Naive thymus-derived CD8-positive, alpha-beta T cell (primary cell): ENCODE measurements around the gene SEL1L. TPM values are rescaled to one million over a fixed set of nuclear protein-coding genes. Genes with fewer than 3 reads are reported as not detected.
"Not testable (repeated sequence)": the region's sequence is repeated elsewhere in the genome, so short reads cannot be mapped to it uniquely, and the experiment has no call there.

Experiments
- ATAC-seq, 2 donors: fragments of 150-1000 bp; cut with Tn5 transposase in 1 of 2; sonication (Bioruptor Pico), chemical (Tn5 transposase) in 1 of 2; 1 replicate in 1 of 2; 2 replicates in 1 of 2; pipeline ENCODE4 v1.10.0; 2021; ENCODE audit warnings: mild to moderate bottlenecking in 2 of 2, moderate library complexity in 2 of 2
- POLR2A ChIA-PET: fragments of 350-600 bp; sonication (Branson Sonifier 250); formaldehyde crosslinking; loops from one replicate; lab custom pipeline; 2021; ENCODE audit warnings: antibody characterized with exemption; lab: Charles Lee
- DNase-seq, 10 donors: peaks; one replicate each; pipeline versions ENCODE4 v3.0.0 to v3.0.0-alpha.2; 2020 to 2022
- H3K27ac Mint-ChIP-seq, 10 donors: one replicate each; pipeline ENCODE4 v1.8.0; 2020 to 2022; ENCODE audit warnings: mild to moderate bottlenecking in 10 of 10, mixed read lengths in 10 of 10, moderate library complexity in 4 of 10, inconsistent platforms in 1 of 10
- H3K27me3 Mint-ChIP-seq, 5 donors: one replicate each; pipeline ENCODE4 v1.8.0; 2021 to 2022; ENCODE audit warnings: mixed read lengths in 5 of 5
- H3K36me3 Mint-ChIP-seq, 3 donors: one replicate each; pipeline ENCODE4 v1.8.0; 2020 to 2022; ENCODE audit warnings: mixed read lengths in 3 of 3, mild to moderate bottlenecking in 2 of 3, inconsistent platforms in 1 of 3
- H3K4me1 Mint-ChIP-seq, 4 donors: one replicate each; pipeline ENCODE4 v1.8.0; 2021 to 2022; ENCODE audit warnings: mixed read lengths in 4 of 4
- H3K4me3 Mint-ChIP-seq, 10 donors: one replicate each; pipeline ENCODE4 v1.8.0; 2020 to 2022; ENCODE audit warnings: mild to moderate bottlenecking in 10 of 10, mixed read lengths in 10 of 10, moderate library complexity in 6 of 10, inconsistent platforms in 1 of 10
- H3K9me3 Mint-ChIP-seq, 9 donors: one replicate each; pipeline ENCODE4 v1.8.0; 2020 to 2022; ENCODE audit warnings: mixed read lengths in 9 of 9, mild to moderate bottlenecking in 3 of 9, inconsistent platforms in 1 of 9, moderate library complexity in 1 of 9
- polyA plus RNA-seq, 3 donors: library from polyadenylated mRNA; unstranded; fragments of 300-500 nt; fragmentation: Illumina TruSeq; gene quantifications; one replicate each; pipeline ENCODE4 v1.2.3, GENCODE V29; 2021
- total RNA-seq, 8 experiments: library from RNA in 2 of 8; stranded (reverse) in 2 of 8; gene quantifications; one replicate each; pipeline ENCODE4 v1.2.3 and lab custom pipeline; 2021 to 2026

Gene SEL1L
- total and polyA plus RNA-seq, 5 experiments from 2014 or later: 12.0 to 58.0 (median 22.9) TPM

- Mint-ChIP-seq H3K4me1 (peaks cover 25 to 42% (median 39%) of the 10 kb centered on the region in 4 donors), H3K36me3 (peaks cover 0 to 85% (median 38%) of the 10 kb centered on the region in 3 donors), H3K27me3 (no peaks in the 10 kb centered on the region), H3K9me3 (no peaks in the 10 kb centered on the region), H3K4me3 (no peak overlapping the region), H3K27ac (peak overlapping the region in 4 of 10 donors; percentile 25 to 84 (median 46))
- POLR2A ChIA-PET: no interaction called here
- no peak for DNase-seq
- no peak for ATAC-seq
These were observed 12.3 kb downstream of the SEL1L start for GRCh38 chr14:81521356-81521755.

GRCh38 chr14:81519200-81520011, 14.2 kb downstream of the SEL1L start:
- no peaks in the 10 kb centered on the region for H3K9me3 Mint-ChIP-seq
- peak overlapping the region; percentile 7 to 66 (median 52) for H3K4me3 Mint-ChIP-seq
- ATAC-seq (peak; percentile 62), DNase-seq (peak in 1 of 10 donors; percentile 4)
- H3K36me3 Mint-ChIP-seq: peaks cover 0 to 89% (median 37%) of the 10 kb centered on the region in 3 donors
- peaks cover 27 to 43% (median 36%) of the 10 kb centered on the region in 4 donors for H3K4me1 Mint-ChIP-seq
- POLR2A ChIA-PET: no interaction called here
- H3K27me3 Mint-ChIP-seq: no peaks in the 10 kb centered on the region
- peak overlapping the region; percentile 72 to 90 (median 81) for H3K27ac Mint-ChIP-seq

- peaks cover 0 to 87% (median 41%) of the 10 kb centered on the region in 3 donors for H3K36me3 Mint-ChIP-seq
- no peaks in the 10 kb centered on the region for H3K9me3 Mint-ChIP-seq
- no peaks in the 10 kb centered on the region for H3K27me3 Mint-ChIP-seq
- no peak overlapping the region for H3K4me3 Mint-ChIP-seq
- DNase-seq (no peak), ATAC-seq (no peak)
- H3K27ac Mint-ChIP-seq: peak overlapping the region in 1 of 10 donors; percentile 36
- POLR2A ChIA-PET: interaction anchor here (0.7 kb wide), 1 partner anchor 30 kb away, joined by 3 read pairs; no protein-coding TSS in a partner anchor
- peaks cover 22 to 43% (median 32%) of the 10 kb centered on the region in 4 donors for H3K4me1 Mint-ChIP-seq
These were observed 15.8 kb downstream of the SEL1L start for GRCh38 chr14:81517798-81518398.

- DNase-seq: no peak
- H3K9me3 Mint-ChIP-seq: no peaks in the 10 kb centered on the region
- POLR2A ChIA-PET: no interaction called here
- H3K36me3 Mint-ChIP-seq: peaks cover 0 to 83% (median 43%) of the 10 kb centered on the region in 3 donors
- peak overlapping the region in 2 of 10 donors; percentile 27 to 44 for H3K27ac Mint-ChIP-seq
- H3K27me3 Mint-ChIP-seq: no peaks in the 10 kb centered on the region
- H3K4me1 Mint-ChIP-seq: peaks cover 24 to 45% (median 32%) of the 10 kb centered on the region in 4 donors
- no peak overlapping the region for H3K4me3 Mint-ChIP-seq
- no peak for ATAC-seq
These were observed 16.5 kb downstream of the SEL1L start for GRCh38 chr14:81516986-81517797.

- not testable (repeated sequence) for H3K27ac Mint-ChIP-seq
These were observed 17.7 kb downstream of the SEL1L start for GRCh38 chr14:81515927-81516326.

GRCh38 chr14:81512826-81513225, 20.8 kb downstream of the SEL1L start:
- H3K4me3 Mint-ChIP-seq, H3K9me3 Mint-ChIP-seq: not testable (repeated sequence)

More at GRCh38 chr14:81515927-81516326, 17.7 kb downstream of the SEL1L start:
- ATAC-seq, H3K9me3 Mint-ChIP-seq, POLR2A ChIA-PET, DNase-seq, H3K27me3 Mint-ChIP-seq, H3K4me3 Mint-ChIP-seq: not testable (repeated sequence)
- H3K36me3 Mint-ChIP-seq: peaks cover 0 to 82% (median 44%) of the 10 kb centered on the region in 3 donors
- peaks cover 21 to 53% (median 38%) of the 10 kb centered on the region in 4 donors for H3K4me1 Mint-ChIP-seq

GRCh38 chr14:81511111-81511904, 22.3 kb downstream of the SEL1L start:
- POLR2A ChIA-PET: no interaction called here
- H3K27me3 Mint-ChIP-seq: no peaks in the 10 kb centered on the region
- peaks cover 0 to 81% (median 27%) of the 10 kb centered on the region in 3 donors for H3K36me3 Mint-ChIP-seq
- no peaks in the 10 kb centered on the region for H3K9me3 Mint-ChIP-seq
- H3K4me1 Mint-ChIP-seq: peaks cover 25 to 65% (median 43%) of the 10 kb centered on the region in 4 donors
- DNase-seq (no peak), ATAC-seq (no peak)
- no peak overlapping the region for H3K4me3 Mint-ChIP-seq
- peak overlapping the region in 7 of 10 donors; percentile 1 to 69 (median 49) for H3K27ac Mint-ChIP-seq

More at GRCh38 chr14:81512826-81513225, 20.8 kb downstream of the SEL1L start:
- H3K27ac Mint-ChIP-seq, POLR2A ChIA-PET, DNase-seq, ATAC-seq, H3K27me3 Mint-ChIP-seq: not testable (repeated sequence)
- Mint-ChIP-seq H3K4me1 (peaks cover 20 to 56% (median 35%) of the 10 kb centered on the region in 4 donors), H3K36me3 (peaks cover 0 to 81% (median 30%) of the 10 kb centered on the region in 3 donors)

- H3K36me3 Mint-ChIP-seq: peaks cover 0 to 76% (median 27%) of the 10 kb centered on the region in 3 donors
- no peak for ATAC-seq
- DNase-seq: no peak
- H3K4me1 Mint-ChIP-seq: peaks cover 24 to 60% (median 42%) of the 10 kb centered on the region in 4 donors
- no peaks in the 10 kb centered on the region for H3K9me3 Mint-ChIP-seq
- POLR2A ChIA-PET: no interaction called here
- no peaks in the 10 kb centered on the region for H3K27me3 Mint-ChIP-seq
- no peak overlapping the region for H3K4me3 Mint-ChIP-seq
- peak overlapping the region in 7 of 10 donors; percentile 5 to 69 (median 43) for H3K27ac Mint-ChIP-seq
These were observed 23.7 kb downstream of the SEL1L start for GRCh38 chr14:81509838-81510452.

GRCh38 chr14:81509321-81509720, 24.3 kb downstream of the SEL1L start:
- peaks cover 20 to 56% (median 42%) of the 10 kb centered on the region in 4 donors for H3K4me1 Mint-ChIP-seq
- no peak overlapping the region for H3K4me3 Mint-ChIP-seq
- ATAC-seq (no peak), DNase-seq (no peak)
- no peaks in the 10 kb centered on the region for H3K9me3 Mint-ChIP-seq
- POLR2A ChIA-PET: no interaction called here
- H3K27me3 Mint-ChIP-seq: no peaks in the 10 kb centered on the region
- peaks cover 0 to 74% (median 26%) of the 10 kb centered on the region in 3 donors for H3K36me3 Mint-ChIP-seq
- peak overlapping the region in 5 of 10 donors; percentile 36 to 69 (median 43) for H3K27ac Mint-ChIP-seq

- H3K4me3 Mint-ChIP-seq: no peak overlapping the region
- H3K27ac Mint-ChIP-seq: peak overlapping the region in 2 of 10 donors; percentile 27 to 47
- H3K9me3 Mint-ChIP-seq: no peaks in the 10 kb centered on the region
- peaks cover 15 to 35% (median 31%) of the 10 kb centered on the region in 4 donors for H3K4me1 Mint-ChIP-seq
- DNase-seq (no peak), ATAC-seq (no peak)
- POLR2A ChIA-PET: no interaction called here
- H3K36me3 Mint-ChIP-seq: peaks cover 0 to 82% (median 26%) of the 10 kb centered on the region in 3 donors
- no peaks in the 10 kb centered on the region for H3K27me3 Mint-ChIP-seq
These were observed 27.2 kb downstream of the SEL1L start for GRCh38 chr14:81506487-81506886.

- H3K4me1 Mint-ChIP-seq: peaks cover 12 to 22% (median 17%) of the 10 kb centered on the region in 4 donors
- no peaks in the 10 kb centered on the region for H3K9me3 Mint-ChIP-seq
- H3K4me3 Mint-ChIP-seq: no peak overlapping the region
- peak overlapping the region in 1 of 10 donors; percentile 35 for H3K27ac Mint-ChIP-seq
- ATAC-seq: no peak
- DNase-seq: no peak
- POLR2A ChIA-PET: no interaction called here
- H3K27me3 Mint-ChIP-seq: no peaks in the 10 kb centered on the region
- H3K36me3 Mint-ChIP-seq: peaks cover 4 to 90% (median 31%) of the 10 kb centered on the region in 3 donors
These were observed 28.8 kb downstream of the SEL1L start for GRCh38 chr14:81504864-81505263.
